CD4-positive, alpha-beta memory T cell (primary cell): ENCODE results near the gene ATP4B. TPM values are rescaled to one million over a fixed set of nuclear protein-coding genes. Genes with fewer than 3 reads are reported as not detected.
A peak's percentile ranks its signal among the peaks of the same experiment; 100 is the strongest.

ENCODE experiments used
- CTCF ChIA-PET: fragments of 350-600 bp; sonication (Branson Sonifier 250); formaldehyde crosslinking; loops from one replicate; lab custom pipeline; 2021; ENCODE audit warnings: inconsistent platforms; ENCODE audit not compliant: partially characterized antibody; lab: Charles Lee
- POLR2A ChIA-PET: fragments of 350-600 bp; sonication (Branson Sonifier 250); formaldehyde crosslinking; loops from one replicate; lab custom pipeline; 2021; ENCODE audit not compliant: partially characterized antibody; lab: Charles Lee
- DNase-seq, 5 donors: peaks; one replicate each; pipeline versions ENCODE4 v3.0.0 to v3.0.0-alpha.2; 2020 to 2022; ENCODE audit warnings: mixed read lengths in 1 of 5
- H3K27ac ChIP-seq: one replicate; pipeline ENCODE4 v1.7.0; 2013; ENCODE audit warnings: low read depth, low read length
- H3K27me3 ChIP-seq: 2 replicates; pipeline ENCODE4 v1.7.0; 2013; ENCODE audit warnings: mild to moderate bottlenecking, low read length, moderate library complexity; ENCODE audit not compliant: insufficient read depth
- H3K36me3 ChIP-seq: 2 replicates; pipeline ENCODE4 v1.7.0; 2013; ENCODE audit warnings: mild to moderate bottlenecking, low read length, moderate library complexity; ENCODE audit not compliant: insufficient read depth
- H3K4me1 ChIP-seq: 2 replicates; pipeline ENCODE4 v1.7.0; 2013; ENCODE audit warnings: mild to moderate bottlenecking, low read length, moderate library complexity; ENCODE audit not compliant: insufficient read depth
- H3K4me3 ChIP-seq, 2 donors: one replicate each; pipeline ENCODE4 v1.7.0; 2013; ENCODE audit warnings: low read length in 2 of 2, mild to moderate bottlenecking in 1 of 2
- H3K9me3 ChIP-seq, 2 donors: one replicate each; pipeline ENCODE4 v1.7.0; 2013; ENCODE audit warnings: low read length in 2 of 2, control low read depth in 1 of 2; ENCODE audit not compliant: control insufficient read depth in 1 of 2
- H3K27ac Mint-ChIP-seq, 7 donors: one replicate each; pipeline ENCODE4 v1.8.0; 2020 to 2021; ENCODE audit warnings: mixed read lengths in 7 of 7, mild to moderate bottlenecking in 6 of 7, inconsistent platforms in 3 of 7, moderate library complexity in 3 of 7
- H3K27me3 Mint-ChIP-seq, 2 donors: one replicate each; pipeline ENCODE4 v1.8.0; 2020 to 2021; ENCODE audit warnings: mixed read lengths in 2 of 2
- H3K36me3 Mint-ChIP-seq, 2 donors: one replicate each; pipeline ENCODE4 v1.8.0; 2020 to 2021; ENCODE audit warnings: mixed read lengths in 2 of 2, inconsistent platforms in 1 of 2, mild to moderate bottlenecking in 1 of 2
- H3K4me1 Mint-ChIP-seq, 4 donors: one replicate each; pipeline ENCODE4 v1.8.0; 2020 to 2021; ENCODE audit warnings: mixed read lengths in 4 of 4, mild to moderate bottlenecking in 1 of 4
- H3K4me3 Mint-ChIP-seq, 8 donors: one replicate each; pipeline ENCODE4 v1.8.0; 2020 to 2021; ENCODE audit warnings: mixed read lengths in 8 of 8, mild to moderate bottlenecking in 7 of 8, moderate library complexity in 6 of 8, inconsistent platforms in 3 of 8
- H3K9me3 Mint-ChIP-seq, 8 donors: one replicate each; pipeline ENCODE4 v1.8.0; 2020 to 2021; ENCODE audit warnings: mixed read lengths in 8 of 8, mild to moderate bottlenecking in 5 of 8, inconsistent platforms in 3 of 8, moderate library complexity in 1 of 8
- intact Hi-C: fragments of 100-400 bp; cut with micrococcal nuclease; formaldehyde crosslinking; loops from one replicate; pipeline ENCODE4 v1.15.1; 2023
- polyA plus RNA-seq, 2 donors: library from polyadenylated mRNA; unstranded; fragments of 300-500 nt; fragmentation: Illumina TruSeq; gene quantifications; one replicate each; pipeline ENCODE4 v1.2.3, GENCODE V29; 2021
- total RNA-seq, 2 experiments: library from RNA; stranded (reverse); gene quantifications; one replicate each; pipeline ENCODE4 v1.2.3, GENCODE V29; 2021

ATP4B gene
- total and polyA plus RNA-seq, 4 experiments from 2014 or later = 0.21 TPM; not detected in 3

GRCh38 chr13:113616991-113617749, 40.8 kb downstream of the ATP4B start:
- H3K4me3 Mint-ChIP-seq = no peak overlapping the region
- H3K4me1 ChIP-seq = no peaks in the 10 kb centered on the region
- no peaks in the 10 kb centered on the region for H3K27me3 ChIP-seq
- ChIA-PET POLR2A (no interaction called here), CTCF (no interaction called here)
- no peak overlapping the region for H3K27ac Mint-ChIP-seq
- DNase-seq = no peak
- intact Hi-C loops = no loop called here
- no peak overlapping the region for H3K27ac ChIP-seq
- peaks cover 5% of the 10 kb centered on the region for H3K36me3 ChIP-seq
- no peaks in the 10 kb centered on the region for H3K9me3 ChIP-seq
- no peak overlapping the region for H3K4me3 ChIP-seq
- no peaks in the 10 kb centered on the region for H3K9me3 Mint-ChIP-seq
- H3K4me1 Mint-ChIP-seq = peaks cover 0 to 7% (median 6%) of the 10 kb centered on the region in 4 donors
- H3K27me3 Mint-ChIP-seq = no peaks in the 10 kb centered on the region
- H3K36me3 Mint-ChIP-seq = peaks cover 5 to 16% of the 10 kb centered on the region in 2 donors

- intact Hi-C loops = no loop called here
- H3K36me3 ChIP-seq = peaks cover 5% of the 10 kb centered on the region
- H3K9me3 Mint-ChIP-seq = no peaks in the 10 kb centered on the region
- peaks cover 7 to 15% of the 10 kb centered on the region in 2 donors for H3K36me3 Mint-ChIP-seq
- ChIA-PET POLR2A (no interaction called here), CTCF (no interaction called here)
- H3K4me1 ChIP-seq = no peaks in the 10 kb centered on the region
- no peak for DNase-seq
- no peaks in the 10 kb centered on the region for H3K27me3 Mint-ChIP-seq
- no peak overlapping the region for H3K4me3 Mint-ChIP-seq
- H3K4me3 ChIP-seq = no peak overlapping the region
- H3K27ac Mint-ChIP-seq = peak overlapping the region in 2 of 7 donors; percentile 29 to 48
- H3K27me3 ChIP-seq = no peaks in the 10 kb centered on the region
- H3K27ac ChIP-seq = no peak overlapping the region
- peaks cover 0 to 7% (median 6%) of the 10 kb centered on the region in 4 donors for H3K4me1 Mint-ChIP-seq
- no peaks in the 10 kb centered on the region for H3K9me3 ChIP-seq
These were observed 41.6 kb downstream of the ATP4B start for GRCh38 chr13:113616281-113616906.

- ChIA-PET CTCF (no interaction called here), POLR2A (no interaction called here)
- peaks cover 5% of the 10 kb centered on the region for H3K36me3 ChIP-seq
- DNase-seq = no peak
- H3K27ac Mint-ChIP-seq = no peak overlapping the region
- H3K36me3 Mint-ChIP-seq = peaks cover 14 to 23% of the 10 kb centered on the region in 2 donors
- H3K9me3 ChIP-seq = no peaks in the 10 kb centered on the region
- H3K4me3 Mint-ChIP-seq = no peak overlapping the region
- no peaks in the 10 kb centered on the region for H3K27me3 ChIP-seq
- no peaks in the 10 kb centered on the region for H3K27me3 Mint-ChIP-seq
- intact Hi-C loops = no loop called here
- H3K4me1 Mint-ChIP-seq = peaks cover 2 to 11% (median 9%) of the 10 kb centered on the region in 4 donors
- H3K9me3 Mint-ChIP-seq = no peaks in the 10 kb centered on the region
- H3K27ac ChIP-seq = no peak overlapping the region
- H3K4me3 ChIP-seq = no peak overlapping the region
- H3K4me1 ChIP-seq = no peaks in the 10 kb centered on the region
These were observed 44.1 kb downstream of the ATP4B start for GRCh38 chr13:113613789-113614379.

- no peak for DNase-seq
- no peaks in the 10 kb centered on the region for H3K9me3 ChIP-seq
- no peak overlapping the region for H3K27ac ChIP-seq
- Mint-ChIP-seq H3K36me3 (peaks cover 18 to 22% of the 10 kb centered on the region in 2 donors), H3K27me3 (no peaks in the 10 kb centered on the region), H3K4me1 (peaks cover 3 to 11% (median 9%) of the 10 kb centered on the region in 4 donors), H3K27ac (peak overlapping the region in 1 of 7 donors; percentile 27), H3K9me3 (no peaks in the 10 kb centered on the region), H3K4me3 (no peak overlapping the region)
- no peaks in the 10 kb centered on the region for H3K4me1 ChIP-seq
- no peak overlapping the region for H3K4me3 ChIP-seq
- intact Hi-C loops = no loop called here
- no peaks in the 10 kb centered on the region for H3K27me3 ChIP-seq
- POLR2A ChIA-PET = no interaction called here
- CTCF ChIA-PET = no interaction called here
- peaks cover 5% of the 10 kb centered on the region for H3K36me3 ChIP-seq
These were observed 45.4 kb downstream of the ATP4B start for GRCh38 chr13:113612607-113613006.

- Histone ChIP-seq H3K27ac (no peak overlapping the region), H3K4me1 (no peaks in the 10 kb centered on the region), H3K27me3 (no peaks in the 10 kb centered on the region), H3K4me3 (no peak overlapping the region), H3K9me3 (no peaks in the 10 kb centered on the region), H3K36me3 (peaks cover 4% of the 10 kb centered on the region)
- ChIA-PET POLR2A (no interaction called here), CTCF (no interaction called here)
- H3K4me1 Mint-ChIP-seq = peaks cover 3 to 15% (median 9%) of the 10 kb centered on the region in 4 donors
- no peak overlapping the region for H3K4me3 Mint-ChIP-seq
- peak overlapping the region in 2 of 7 donors; percentile 42 to 48 for H3K27ac Mint-ChIP-seq
- H3K36me3 Mint-ChIP-seq = peaks cover 18 to 22% of the 10 kb centered on the region in 2 donors
- no peak for DNase-seq
- H3K27me3 Mint-ChIP-seq = no peaks in the 10 kb centered on the region
- intact Hi-C loops = no loop called here
- H3K9me3 Mint-ChIP-seq = no peaks in the 10 kb centered on the region
These were observed 46.0 kb downstream of the ATP4B start for GRCh38 chr13:113611996-113612395.

GRCh38 chr13:113610266-113610665, 47.7 kb downstream of the ATP4B start:
- H3K9me3 Mint-ChIP-seq = no peaks in the 10 kb centered on the region
- no peak overlapping the region for H3K4me3 ChIP-seq
- ChIA-PET CTCF (no interaction called here), POLR2A (no interaction called here)
- no peaks in the 10 kb centered on the region for H3K4me1 ChIP-seq
- no peaks in the 10 kb centered on the region for H3K27me3 Mint-ChIP-seq
- no peaks in the 10 kb centered on the region for H3K9me3 ChIP-seq
- intact Hi-C loops = no loop called here
- no peaks in the 10 kb centered on the region for H3K36me3 ChIP-seq
- H3K27ac ChIP-seq = no peak overlapping the region
- no peak overlapping the region for H3K4me3 Mint-ChIP-seq
- no peak overlapping the region for H3K27ac Mint-ChIP-seq
- peaks cover 18 to 27% of the 10 kb centered on the region in 2 donors for H3K36me3 Mint-ChIP-seq
- no peak for DNase-seq
- H3K4me1 Mint-ChIP-seq = peaks cover 9 to 28% (median 10%) of the 10 kb centered on the region in 4 donors
- H3K27me3 ChIP-seq = no peaks in the 10 kb centered on the region

GRCh38 chr13:113609616-113610015, 48.4 kb downstream of the ATP4B start:
- Mint-ChIP-seq H3K9me3 (no peaks in the 10 kb centered on the region), H3K27ac (peak overlapping the region in 2 of 7 donors; percentile 29 to 52), H3K36me3 (peaks cover 18 to 27% of the 10 kb centered on the region in 2 donors), H3K4me3 (no peak overlapping the region), H3K27me3 (no peaks in the 10 kb centered on the region), H3K4me1 (peaks cover 9 to 34% (median 15%) of the 10 kb centered on the region in 4 donors)
- DNase-seq = no peak
- no peak overlapping the region for H3K4me3 ChIP-seq
- no peak overlapping the region for H3K27ac ChIP-seq
- intact Hi-C loops = no loop called here
- H3K4me1 ChIP-seq = no peaks in the 10 kb centered on the region
- ChIA-PET CTCF (no interaction called here), POLR2A (no interaction called here)
- no peaks in the 10 kb centered on the region for H3K9me3 ChIP-seq
- no peaks in the 10 kb centered on the region for H3K27me3 ChIP-seq
- no peaks in the 10 kb centered on the region for H3K36me3 ChIP-seq
